ENCODE data around the gene TRIO. TPM values are rescaled to one million over a fixed set of nuclear protein-coding genes. Genes with fewer than 3 reads are reported as not detected.

The TRIO gene
- total and polyA plus RNA-seq, 2 of the 8 experiments (the other 6 are each of a cell fraction or from before 2014, with no cell fraction given) = 35.1 to 69.1 TPM

GRCh38 chr5:14505310-14506139 lies 362.4 kb downstream of the TRIO start:
- H3K9me3 ChIP-seq (ENCODE audit: insufficient read depth in 2 of 2, low read depth in 1 of 2, low read length in 1 of 2) = no peaks in the 10 kb centered on the region
- peaks cover 0 to 18% (median 5%) of the 10 kb centered on the region in 4 experiments; a peak in 6 of 8 replicates for H3K36me3 ChIP-seq (ENCODE audit: control insufficient read depth in 2 of 4, insufficient read depth in 4 of 4, low read length in 3 of 4)
- no peaks in the 10 kb centered on the region; a peak in 1 of 7 replicates for H3K4me1 ChIP-seq (replicated peaks in 1 of 4; ENCODE audit: control insufficient read depth in 3 of 4, insufficient read depth in 4 of 4, low read length in 3 of 4)
- H3K79me1 ChIP-seq (ENCODE audit: low read depth, low read length) = no peaks in the 10 kb centered on the region
- H3K14ac ChIP-seq (ENCODE audit: insufficient read length) = no peak overlapping the region
- no peak overlapping the region for H2BK120ac ChIP-seq (replicated peaks; ENCODE audit: low read depth, low read length)
- no peak overlapping the region for H3K18ac ChIP-seq (ENCODE audit: extremely low read depth, low read length)
- DNase-seq (ENCODE audit: low read depth in 1 of 2, low spot score in 2 of 2) (no peak), FAIRE-seq (no peak)
- peaks cover 0 to 1% of the 10 kb centered on the region in 2 experiments for H4K20me1 ChIP-seq (replicated peaks in 1 of 2; ENCODE audit: control insufficient read depth in 1 of 2, insufficient read depth in 2 of 2, low read length in 2 of 2)
- no peak overlapping the region for H3K9ac ChIP-seq (replicated peaks in 1 of 4; ENCODE audit: extremely low read depth in 1 of 4, low read depth in 3 of 4, low read length in 3 of 4)
- WGBS, 2 experiments (ENCODE audit: extremely low coverage in 1 of 2, insufficient coverage in 1 of 2, insufficient read length in 1 of 2, insufficient replicate concordance in 2 of 2, low coverage in 1 of 2, low lambda C conversion rate in 2 of 2, missing lambda C conversion rate in 1 of 2) = 87% methylated on average over 23 of the region's 23 CpGs; no CpG with 5 or more reads in 1 of the 2 experiments
- no peak overlapping the region for H2BK20ac ChIP-seq (ENCODE audit: low read length)
- H2BK5ac ChIP-seq (ENCODE audit: low read depth, low read length) = no peak overlapping the region
- H4K5ac ChIP-seq (ENCODE audit: insufficient read length, low read depth, low read length) = no peak overlapping the region
- no peak overlapping the region for H2BK15ac ChIP-seq (ENCODE audit: low read length)
- no peak overlapping the region for H2AK5ac ChIP-seq (ENCODE audit: low read depth, low read length)
- no peak overlapping the region for H3K56ac ChIP-seq (replicated peaks; ENCODE audit: insufficient read length, low read depth, low read length)
- no peak overlapping the region for H3K23ac ChIP-seq (ENCODE audit: insufficient read length)
- peak overlapping the region; percentile 60; the same call in 1 of the 2 replicates for H4K8ac ChIP-seq (ENCODE audit: extremely low read depth, insufficient read depth, low read length)
- no peaks in the 10 kb centered on the region for H3K27me3 ChIP-seq (replicated peaks in 1 of 4; ENCODE audit: control insufficient read depth in 3 of 4, extremely low read depth in 1 of 4, insufficient read depth in 3 of 4, low read length in 3 of 4)
- no peak overlapping the region for H4K91ac ChIP-seq (replicated peaks; ENCODE audit: insufficient read length, low read length)
- H3K27ac ChIP-seq (ENCODE audit: low read depth, low read length) = no peak overlapping the region
- no peak overlapping the region for H3K4me3 ChIP-seq (ENCODE audit: extremely low read depth in 1 of 4, insufficient read depth in 2 of 4, low read depth in 3 of 4, low read length in 4 of 4)
- POLR2A ChIA-PET (ENCODE audit: partially characterized antibody) = interaction anchor here (0.5 to 1.4 kb wide), 3 partner anchors 10 to 43 kb away, joined by 3 read pairs; no protein-coding TSS in a partner anchor
- TF ChIP-seq, protein P1, sequence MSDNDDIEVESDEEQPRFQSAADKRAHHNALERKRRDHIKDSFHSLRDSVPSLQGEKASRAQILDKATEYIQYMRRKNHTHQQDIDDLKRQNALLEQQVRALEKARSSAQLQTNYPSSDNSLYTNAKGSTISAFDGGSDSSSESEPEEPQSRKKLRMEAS (IDR thresholded peaks at IDR 0.05) = no peak
- TF ChIP-seq RAD21 (IDR thresholded peaks at IDR 0.05 in 1 of 2, conservative IDR thresholded peaks at IDR 0.05 in 1 of 2; ENCODE audit: low read depth in 2 of 2, low read length in 2 of 2) (peak; percentile 37 to 50), HDAC6 (IDR thresholded peaks at IDR 0.05; ENCODE audit: low read depth, low read length) (no peak), CTCF (IDR thresholded peaks at IDR 0.05; ENCODE audit: control extremely low read depth in 1 of 3, insufficient read depth in 1 of 3, low read depth in 1 of 3, low read length in 3 of 3) (peak; percentile 46 to 57 (median 48)), POLR2AphosphoS5 (IDR thresholded peaks at IDR 0.05; ENCODE audit: low read depth, low read length) (0 out of 2 replicates have a peak, but pooled peaks have one; percentile 15), SRF (IDR thresholded peaks at IDR 0.05; ENCODE audit: low read depth, low read length) (no peak)
- no peak overlapping the region for H2AFZ ChIP-seq (ENCODE audit: low read length)
- H3K4me2 ChIP-seq (ENCODE audit: insufficient read depth in 1 of 2, low read depth in 2 of 2, low read length in 2 of 2) = no peak overlapping the region
- H3K4ac ChIP-seq (replicated peaks; ENCODE audit: insufficient read length, low read depth, low read length) = no peak overlapping the region
- H2BK12ac ChIP-seq (ENCODE audit: low read depth, low read length) = no peak overlapping the region
- H3K79me2 ChIP-seq (ENCODE audit: control insufficient read depth in 1 of 2, insufficient read depth in 2 of 2, low read length in 2 of 2) = no peaks in the 10 kb centered on the region
- CTCF ChIA-PET (ENCODE audit: partially characterized antibody) = interaction anchor here (0.5 to 6.5 kb wide), 39 partner anchors 8 to 314 kb away, joined by 3 to 51 read pairs (median 4); no protein-coding TSS in a partner anchor
- H3K23me2 ChIP-seq (ENCODE audit: low read depth, low read length) = no peaks in the 10 kb centered on the region
